Caco-2 (cell line): ENCODE measurements around the gene POFUT2. TPM values are rescaled to one million over a fixed set of nuclear protein-coding genes. Genes with fewer than 3 reads are reported as not detected.

Source experiments
- BruUV-seq: library from RNA; stranded (reverse); fragments of 400-500 nt; replicated peaks from 2 replicates; lab custom pipeline; 2021; lab: Mats Ljungman, UMichigan
- CTCF ChIA-PET: fragments of 300-600 bp; sonication (Branson Sonifier 250); formaldehyde crosslinking; loops from one replicate; lab custom pipeline; 2022; ENCODE audit warnings: antibody characterized with exemption; lab: Charles Lee
- POLR2A ChIA-PET: fragments of 300-600 bp; sonication (Branson Sonifier 250); formaldehyde crosslinking; loops from one replicate; lab custom pipeline; 2022; ENCODE audit warnings: antibody characterized with exemption; lab: Charles Lee
- DNase-seq, 2 experiments: peaks; one replicate each; pipeline versions ENCODE4 v3.0.0 to v3.0.0-alpha.2; 2020 to 2022
- H3K27me3 ChIP-seq: replicated peaks from 2 replicates; pipeline ENCODE4 v1.6.0; 2011; ENCODE audit warnings: low read length; ENCODE audit not compliant: control insufficient read depth, insufficient read depth
- H3K36me3 ChIP-seq: 2 replicates; pipeline ENCODE4 v1.5.1; 2011; ENCODE audit warnings: low read length; ENCODE audit not compliant: control insufficient read depth, insufficient read depth
- H3K4me1 ChIP-seq: fragments of 250-450 bp; sonication (Bioruptor Pico); 2 replicates; pipeline ENCODE4 v1.5.1; 2020; ENCODE audit warnings: mild to moderate bottlenecking
- H3K4me3 ChIP-seq: 2 replicates; pipeline ENCODE4 v1.5.1; 2011; ENCODE audit warnings: low read depth, mild to moderate bottlenecking, control low read depth, low read length
- H3K9me3 ChIP-seq: fragments of 250-450 bp; sonication (Bioruptor Pico); 2 replicates; pipeline ENCODE4 v1.5.1; 2020; ENCODE audit warnings: mild to moderate bottlenecking, moderate library complexity
- H3K27ac Mint-ChIP-seq: one replicate; pipeline ENCODE4 v1.8.0; 2022; ENCODE audit warnings: mixed read lengths; ENCODE audit not compliant: unreplicated experiment
- H3K27me3 Mint-ChIP-seq: one replicate; pipeline ENCODE4 v1.8.0; 2022; ENCODE audit warnings: mixed read lengths; ENCODE audit not compliant: insufficient read depth, unreplicated experiment
- H3K36me3 Mint-ChIP-seq: one replicate; pipeline ENCODE4 v1.8.0; 2022; ENCODE audit warnings: mild to moderate bottlenecking, mixed read lengths; ENCODE audit not compliant: insufficient read depth, unreplicated experiment
- H3K4me1 Mint-ChIP-seq: one replicate; pipeline ENCODE4 v1.8.0; 2022; ENCODE audit warnings: low read depth, mixed read lengths; ENCODE audit not compliant: unreplicated experiment
- H3K4me3 Mint-ChIP-seq: one replicate; pipeline ENCODE4 v1.8.0; 2022; ENCODE audit warnings: mild to moderate bottlenecking, moderate library complexity, mixed read lengths; ENCODE audit not compliant: unreplicated experiment
- H3K9me3 Mint-ChIP-seq: one replicate; pipeline ENCODE4 v1.8.0; 2022; ENCODE audit warnings: mixed read lengths; ENCODE audit not compliant: unreplicated experiment
- CTCF ChIP-seq, 2 experiments: fragments of 200-600 bp in 1 of 2; IDR thresholded peaks; 1 replicate in 1 of 2; 2 replicates in 1 of 2; pipeline versions ENCODE4 v1.5.1 to v1.8.0; 2011 to 2022; ENCODE audit warnings: antibody characterized with exemption in 1 of 2, control low read depth in 1 of 2, inconsistent platforms in 1 of 2, low read depth in 1 of 2, low read length in 1 of 2, mild to moderate bottlenecking in 1 of 2, moderate library complexity in 1 of 2; ENCODE audit not compliant: insufficient read depth in 1 of 2, severe bottlenecking in 1 of 2, unreplicated experiment in 1 of 2
- intact Hi-C: fragments of 100-400 bp; cut with micrococcal nuclease; formaldehyde crosslinking; loops from one replicate; pipeline ENCODE4 v1.10.0; 2022; ENCODE audit not compliant: unreplicated experiment
- total RNA-seq: library from RNA; stranded (reverse); gene quantifications from 2 replicates; pipeline ENCODE4 v1.2.3, GENCODE V29; 2022

POFUT2 gene
- total RNA-seq, 1 experiment from 2014 or later = 32.0 TPM

DNA sequence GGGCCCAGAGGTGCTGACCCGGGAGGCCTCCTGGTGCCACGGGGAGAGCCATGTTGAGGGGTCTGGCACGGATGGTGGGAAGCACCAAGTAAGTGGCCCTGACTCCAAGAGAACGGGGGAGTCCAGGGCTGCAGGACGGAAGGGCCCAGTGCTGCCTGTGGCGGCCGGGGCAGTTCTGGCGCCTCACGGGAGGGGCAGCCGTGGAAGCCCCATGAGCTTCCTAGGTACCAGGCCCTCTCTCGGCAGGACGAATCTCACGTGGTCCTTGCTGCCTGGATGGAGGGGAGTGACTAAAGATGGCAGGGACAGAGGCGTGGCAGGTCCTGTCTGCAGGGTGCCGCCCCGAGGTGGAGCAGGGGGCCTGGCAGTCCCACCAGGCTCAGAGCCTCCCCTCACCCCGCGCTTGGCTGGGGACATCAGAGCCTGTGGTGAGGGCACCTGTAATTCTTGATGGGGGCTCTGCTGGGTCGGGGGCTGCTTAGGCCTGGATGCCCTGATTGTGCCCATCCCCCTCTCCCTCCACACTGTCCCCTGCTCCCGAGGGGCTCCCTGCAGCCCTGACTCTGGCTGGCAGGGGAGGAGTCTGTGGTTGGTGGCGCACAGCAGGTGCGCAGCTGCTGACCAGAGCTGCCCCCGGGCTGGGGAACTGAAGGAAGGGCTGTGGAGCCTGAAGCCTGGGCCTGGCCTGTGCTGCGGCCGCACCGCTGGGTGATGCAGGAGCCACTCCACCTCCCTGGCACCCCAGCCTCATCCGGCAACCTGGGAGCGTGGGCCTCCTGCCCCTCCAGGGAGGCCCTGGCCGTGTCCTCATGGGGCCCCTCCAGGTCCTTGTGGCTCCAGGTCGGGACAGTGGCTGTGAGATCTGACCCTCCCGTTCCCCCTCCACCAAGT, 31.4 kb downstream of the POFUT2 start:
- DNase-seq = no peak
- H3K36me3 ChIP-seq = no peaks in the 10 kb centered on the region
- Mint-ChIP-seq H3K27ac (no peak overlapping the region), H3K9me3 (no peaks in the 10 kb centered on the region), H3K27me3 (no peaks in the 10 kb centered on the region), H3K4me3 (no peak overlapping the region), H3K36me3 (peaks cover 7% of the 10 kb centered on the region), H3K4me1 (no peaks in the 10 kb centered on the region)
- H3K4me1 ChIP-seq = peaks cover 29% of the 10 kb centered on the region
- ChIA-PET CTCF (no interaction called here), POLR2A (no interaction called here)
- H3K27me3 ChIP-seq = no peaks in the 10 kb centered on the region
- TF ChIP-seq CTCF (IDR thresholded peaks at IDR 0.05; ENCODE audit: insufficient read depth in 1 of 2, low read depth in 1 of 2, low read length in 1 of 2, severe bottlenecking in 1 of 2, unreplicated experiment in 1 of 2) = no peak
- H3K9me3 ChIP-seq = no peaks in the 10 kb centered on the region
- intact Hi-C loops = loop anchor here (5.0 kb wide), 1 partner anchor 636 kb away; no protein-coding TSS in a partner anchor
- no peak overlapping the region for H3K4me3 ChIP-seq
- no TSS peak for BruUV-seq

DNA sequence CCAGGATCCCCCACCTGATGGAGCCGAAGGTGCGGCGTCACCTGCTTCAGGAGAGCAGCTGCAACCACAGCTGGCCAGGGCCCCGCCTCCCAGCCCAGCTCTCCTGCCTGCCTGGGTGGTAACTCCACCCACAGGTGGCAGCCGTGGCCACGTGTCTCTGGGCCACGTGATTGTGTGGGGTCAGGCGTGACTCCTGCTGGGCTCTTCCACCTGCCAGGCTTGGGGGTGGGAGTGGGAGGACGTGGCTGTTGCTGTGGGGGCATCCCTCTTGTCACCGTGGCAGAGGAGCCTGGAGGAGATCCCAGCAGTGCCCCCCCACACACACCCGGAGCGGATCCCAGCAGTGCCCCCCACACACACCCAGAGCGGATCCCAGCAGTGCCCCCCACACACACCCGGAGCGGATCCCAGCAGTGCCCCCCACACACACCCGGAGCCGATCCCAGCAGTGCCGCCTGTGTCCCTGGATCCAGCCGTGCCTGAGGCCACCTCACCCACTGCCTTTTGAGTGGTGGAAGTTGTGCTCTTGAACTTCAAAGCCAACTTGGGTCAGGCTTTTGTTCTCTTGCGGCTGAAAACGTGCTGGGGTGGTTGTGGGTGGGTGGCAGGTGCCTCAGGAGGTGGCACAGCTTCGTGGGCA, 32.2 kb downstream of the POFUT2 start:
- Mint-ChIP-seq H3K4me1 (no peaks in the 10 kb centered on the region), H3K4me3 (no peak overlapping the region), H3K27ac (no peak overlapping the region), H3K9me3 (no peaks in the 10 kb centered on the region), H3K36me3 (peaks cover 7% of the 10 kb centered on the region), H3K27me3 (no peaks in the 10 kb centered on the region)
- Histone ChIP-seq H3K27me3 (no peaks in the 10 kb centered on the region), H3K4me1 (peaks cover 29% of the 10 kb centered on the region), H3K9me3 (no peaks in the 10 kb centered on the region), H3K4me3 (no peak overlapping the region), H3K36me3 (no peaks in the 10 kb centered on the region)
- no peak for TF ChIP-seq CTCF (IDR thresholded peaks at IDR 0.05; ENCODE audit: insufficient read depth in 1 of 2, low read depth in 1 of 2, low read length in 1 of 2, severe bottlenecking in 1 of 2, unreplicated experiment in 1 of 2)
- intact Hi-C loops = loop anchor here (5.0 kb wide), 1 partner anchor 637 kb away; no protein-coding TSS in a partner anchor
- ChIA-PET POLR2A (no interaction called here), CTCF (no interaction called here)
- BruUV-seq = no TSS peak
- DNase-seq = peak in 1 of 2 experiments; percentile 19

DNA sequence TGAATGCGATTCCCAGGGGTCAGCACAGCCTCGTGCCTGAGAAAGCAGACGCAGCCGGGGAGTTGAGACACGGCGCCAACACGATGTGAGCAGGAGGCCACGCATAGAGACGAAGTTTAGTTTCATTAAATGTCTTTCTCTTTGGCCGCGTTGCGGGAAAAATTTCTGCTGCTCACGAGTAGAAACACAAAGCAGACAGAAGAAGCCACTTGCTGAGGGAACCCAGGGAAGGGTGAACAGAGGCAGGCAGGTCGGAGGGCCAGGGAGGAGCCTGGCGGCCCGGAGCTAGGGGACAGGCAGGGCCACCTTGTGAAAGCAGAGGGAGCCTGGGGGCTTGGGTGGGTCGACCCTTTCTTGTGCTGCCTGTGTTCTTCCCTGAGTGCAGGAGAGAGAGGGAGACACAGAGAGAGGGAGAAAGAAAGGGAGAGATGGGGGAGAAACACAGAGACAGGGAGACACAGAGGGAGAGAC, 33.2 kb downstream of the POFUT2 start:
- intact Hi-C loops = no loop called here
- ChIA-PET POLR2A (no interaction called here), CTCF (no interaction called here)
- no TSS peak for BruUV-seq
- H3K4me3 ChIP-seq = no peak overlapping the region
- no peaks in the 10 kb centered on the region for H3K4me1 Mint-ChIP-seq
- peaks cover 7% of the 10 kb centered on the region for H3K36me3 Mint-ChIP-seq
- H3K9me3 Mint-ChIP-seq = no peaks in the 10 kb centered on the region
- no peak overlapping the region for H3K4me3 Mint-ChIP-seq
- no peak for TF ChIP-seq CTCF (IDR thresholded peaks at IDR 0.05; ENCODE audit: insufficient read depth in 1 of 2, low read depth in 1 of 2, low read length in 1 of 2, severe bottlenecking in 1 of 2, unreplicated experiment in 1 of 2)
- peaks cover 29% of the 10 kb centered on the region for H3K4me1 ChIP-seq
- no peaks in the 10 kb centered on the region for H3K36me3 ChIP-seq
- H3K27ac Mint-ChIP-seq = no peak overlapping the region
- H3K27me3 Mint-ChIP-seq = no peaks in the 10 kb centered on the region
- DNase-seq = no peak
- no peaks in the 10 kb centered on the region for H3K27me3 ChIP-seq
- H3K9me3 ChIP-seq = no peaks in the 10 kb centered on the region
